HuH-7.5 (cell line): Measurements from ENCODE around the gene PPP2R3B.
"Not testable (repeated sequence)": the region's sequence is repeated elsewhere in the genome, so short reads cannot be mapped to it uniquely, and the experiment has no call there.

Source experiments
- DNase-seq: peaks from one replicate; pipeline ENCODE4 v3.0.0; 2011; ENCODE audit warnings: low spot score

PPP2R3B gene

GRCh38 chrX:352582-353314, 34.0 kb downstream of the PPP2R3B start:
- DNase-seq, result no peak

GRCh38 chrX:352181-352580, 34.5 kb downstream of the PPP2R3B start:
- DNase-seq, result no peak

GRCh38 chrX:351736-352135, 35.0 kb downstream of the PPP2R3B start:
- no peak for DNase-seq

GRCh38 chrX:351324-351641, 35.4 kb downstream of the PPP2R3B start:
- not testable (repeated sequence) for DNase-seq

GRCh38 chrX:350534-351323, 36.0 kb downstream of the PPP2R3B start:
- no peak for DNase-seq

- DNase-seq, result no peak
Observed at GRCh38 chrX:350148-350533, 36.6 kb downstream of the PPP2R3B start.

- DNase-seq, result no peak
Observed at GRCh38 chrX:349702-350101, 37.0 kb downstream of the PPP2R3B start.

- no peak for DNase-seq
Observed at GRCh38 chrX:349196-349595, 37.5 kb downstream of the PPP2R3B start.

GRCh38 chrX:348461-349117, 38.1 kb downstream of the PPP2R3B start:
- DNase-seq, result no peak

GRCh38 chrX:347351-348117, 39.2 kb downstream of the PPP2R3B start:
- DNase-seq, result no peak

GRCh38 chrX:346034-346813, 40.5 kb downstream of the PPP2R3B start:
- DNase-seq, result no peak

- DNase-seq, result no peak
Observed at GRCh38 chrX:345020-345925, 41.4 kb downstream of the PPP2R3B start.

GRCh38 chrX:344371-344901, 42.3 kb downstream of the PPP2R3B start:
- no peak for DNase-seq

GRCh38 chrX:341541-342101, 45.1 kb downstream of the PPP2R3B start:
- DNase-seq, result no peak

- DNase-seq, result no peak
Observed at GRCh38 chrX:340641-341423, 45.9 kb downstream of the PPP2R3B start.

- DNase-seq, result no peak
Observed at GRCh38 chrX:340121-340520, 46.6 kb downstream of the PPP2R3B start.

- DNase-seq, result no peak
Observed at GRCh38 chrX:338836-339400, 47.8 kb downstream of the PPP2R3B start.

GRCh38 chrX:338281-338835, 48.3 kb downstream of the PPP2R3B start:
- DNase-seq, result no peak
